IMR-90 (cell line): Measurements from ENCODE around the gene ARHGAP45. TPM values are rescaled to one million over a fixed set of nuclear protein-coding genes. Genes with fewer than 3 reads are reported as not detected.
A peak's percentile ranks its signal among the peaks of the same experiment; 100 is the strongest.

Experiments used
- ATAC-seq: fragments of 200-7000 bp; cut with Tn5 transposase; 2 replicates; pipeline ENCODE4 v1.9.1; 2020; ENCODE audit warnings: low read depth, mild to moderate bottlenecking, moderate library complexity
- BruUV-seq: library from RNA; stranded (reverse); fragments of 400-500 nt; replicated peaks from 2 replicates; lab custom pipeline; 2021; lab: Mats Ljungman, UMichigan
- CTCF ChIA-PET: fragments of 300-600 bp; formaldehyde crosslinking; extraction: SDS; loops from one replicate; lab custom pipeline; 2021; ENCODE audit warnings: antibody characterized with exemption; lab: Yijun Ruan, JAX
- POLR2A ChIA-PET: fragments of 300-600 bp; sonication (Branson Sonifier 250); formaldehyde crosslinking; loops from one replicate; lab custom pipeline; 2022; ENCODE audit warnings: antibody characterized with exemption; ENCODE audit not compliant: unreplicated experiment; lab: Charles Lee
- DNase-seq: peaks from one replicate; pipeline ENCODE4 v3.0.0; 2013
- H2AFZ ChIP-seq: replicated peaks from 2 replicates; pipeline ENCODE3; 2013; ENCODE audit warnings: low read length, mild to moderate bottlenecking; ENCODE audit not compliant: poor library complexity
- H2AK5ac ChIP-seq: 2 replicates; pipeline ENCODE4 v1.6.1; 2013; ENCODE audit warnings: low read depth, low read length, inconsistent platforms
- H2AK9ac ChIP-seq: replicated peaks from 2 replicates; pipeline ENCODE3; 2013; ENCODE audit warnings: mild to moderate bottlenecking, low read depth, low read length, moderate library complexity; ENCODE audit not compliant: poor library complexity
- H2BK120ac ChIP-seq: 2 replicates; pipeline ENCODE4 v1.6.1; 2013; ENCODE audit warnings: low read depth, low read length, inconsistent platforms
- H2BK15ac ChIP-seq: 3 replicates; pipeline ENCODE4 v1.6.1; 2013; ENCODE audit warnings: low read depth, low read length, inconsistent platforms
- H2BK20ac ChIP-seq: 2 replicates; pipeline ENCODE4 v1.6.1; 2013; ENCODE audit warnings: low read depth, mild to moderate bottlenecking, inconsistent platforms, low read length, moderate library complexity
- H2BK5ac ChIP-seq: 2 replicates; pipeline ENCODE4 v1.6.1; 2013; ENCODE audit warnings: mild to moderate bottlenecking, low read depth, low read length, inconsistent platforms; ENCODE audit not compliant: poor library complexity, severe bottlenecking
- H3K14ac ChIP-seq: replicated peaks from 2 replicates; pipeline ENCODE4 v1.6.1; 2013; ENCODE audit warnings: low read depth, low read length, inconsistent platforms
- H3K18ac ChIP-seq: 2 replicates; pipeline ENCODE4 v1.6.1; 2013; ENCODE audit warnings: low read depth, low read length, control low read depth
- H3K23ac ChIP-seq: 2 replicates; pipeline ENCODE4 v1.6.1; 2013; ENCODE audit warnings: low read depth, low read length, inconsistent platforms
- H3K27ac ChIP-seq: 2 replicates; pipeline ENCODE4 v1.5.1; 2013; ENCODE audit warnings: mild to moderate bottlenecking, control low read depth, low read length; ENCODE audit not compliant: insufficient read depth
- H3K27me3 ChIP-seq: 2 replicates; pipeline ENCODE4 v1.6.1; 2013; ENCODE audit warnings: low read length; ENCODE audit not compliant: control insufficient read depth, insufficient read depth
- H3K36me3 ChIP-seq: 2 replicates; pipeline ENCODE4 v1.6.1; 2013; ENCODE audit warnings: low read length, mixed read lengths; ENCODE audit not compliant: control insufficient read depth, insufficient read depth
- H3K4ac ChIP-seq: 2 replicates; pipeline ENCODE4 v1.6.1; 2013; ENCODE audit warnings: low read depth, low read length, inconsistent platforms
- H3K4me1 ChIP-seq: 2 replicates; pipeline ENCODE4 v1.6.1; 2013; ENCODE audit warnings: low read length, mixed read lengths; ENCODE audit not compliant: control insufficient read depth, insufficient read depth
- H3K4me2 ChIP-seq: 2 replicates; pipeline ENCODE4 v1.6.1; 2013; ENCODE audit warnings: low read depth, mild to moderate bottlenecking, control low read depth, low read length, moderate library complexity
- H3K4me3 ChIP-seq: 2 replicates; pipeline ENCODE4 v1.5.1; 2013; ENCODE audit warnings: low read depth, mild to moderate bottlenecking, control low read depth, low read length, moderate library complexity; ENCODE audit not compliant: insufficient read depth
- H3K56ac ChIP-seq: 2 replicates; pipeline ENCODE4 v1.6.1; 2013; ENCODE audit warnings: low read length, inconsistent platforms; ENCODE audit not compliant: insufficient read depth; ENCODE audit errors: extremely low read depth
- H3K79me1 ChIP-seq, 2 experiments: 2 replicates each; pipeline ENCODE4 v1.6.1; 2013; ENCODE audit warnings: low read length in 2 of 2, inconsistent platforms in 1 of 2, low read depth in 1 of 2
- H3K9ac ChIP-seq: 2 replicates; pipeline ENCODE4 v1.6.1; 2013; ENCODE audit warnings: low read depth, low read length, control low read depth
- H3K9me1 ChIP-seq: 2 replicates; pipeline ENCODE4 v1.6.1; 2013; ENCODE audit warnings: low read length, inconsistent platforms; ENCODE audit not compliant: insufficient read depth
- H3K9me3 ChIP-seq: 2 replicates; pipeline ENCODE4 v1.6.1; 2013; ENCODE audit warnings: low read length; ENCODE audit not compliant: control insufficient read depth, insufficient read depth
- H4K20me1 ChIP-seq: 2 replicates; pipeline ENCODE4 v1.6.1; 2013; ENCODE audit warnings: low read length, inconsistent platforms; ENCODE audit not compliant: insufficient read depth
- H4K5ac ChIP-seq: 2 replicates; pipeline ENCODE4 v1.6.1; 2013; ENCODE audit warnings: mild to moderate bottlenecking, low read depth, low read length, control low read depth
- H4K8ac ChIP-seq, 2 experiments: 2 replicates each; pipeline ENCODE4 v1.6.1; 2013; ENCODE audit warnings: low read depth in 2 of 2, low read length in 2 of 2, control low read depth in 1 of 2, inconsistent platforms in 1 of 2
- H4K91ac ChIP-seq: 2 replicates; pipeline ENCODE4 v1.6.1; 2013; ENCODE audit warnings: low read depth, low read length, inconsistent platforms; ENCODE audit not compliant: insufficient read depth
- CHD1 ChIP-seq: IDR thresholded peaks from 2 replicates; pipeline ENCODE4 v1.6.1; 2012; ENCODE audit warnings: low read depth, low read length, improper control_type of control experiment
- RFX5 ChIP-seq: IDR thresholded peaks from 2 replicates; pipeline ENCODE4 v1.8.0; 2012; ENCODE audit warnings: low read depth, mild to moderate bottlenecking, low read length, moderate library complexity
- WGBS, 2 experiments: methylation state at CpG; one replicate each; pipeline versions ENCODE4 v1.1.5 to v1.1.7; 2013; ENCODE audit warnings: missing lambda C conversion rate in 2 of 2; ENCODE audit not compliant: insufficient read length in 1 of 2; ENCODE audit errors: extremely low coverage in 2 of 2; 5-methylcytosine and 5-hydroxymethylcytosine counted together
- dilution Hi-C: fragments of 300-500 bp; cut with HindIII; formaldehyde crosslinking; loops from one replicate; pipeline ENCODE4 v1.14.3; 2018; ENCODE audit warnings: low sequenced_read_pairs; ENCODE audit not compliant: unreplicated experiment
- in situ Hi-C: fragments of 300-500 bp; cut with MboI; formaldehyde crosslinking; loops from 3 replicates; pipeline ENCODE4 v1.14.3; 2019; ENCODE audit warnings: low sequenced_read_pairs, inconsistent platforms, mixed read lengths
- intact Hi-C: fragments of 100-400 bp; cut with micrococcal nuclease; formaldehyde crosslinking; loops from 2 replicates; pipeline ENCODE4 v1.10.0; 2022
- polyA plus RNA-seq, 3 experiments: library from polyadenylated mRNA; depleted of rRNA; stranded (reverse); fragments of >200 nt; gene quantifications; 2 replicates each; pipeline ENCODE4 v1.2.3, GENCODE V29; 2012; ENCODE audit warnings: low replicate concordance in 1 of 3
- total RNA-seq: library from RNA; depleted of rRNA; stranded (reverse); fragments of >200 nt; gene quantifications from 2 replicates; pipeline ENCODE4 v1.2.3, GENCODE V29; 2012

ARHGAP45 gene
- total and polyA plus RNA-seq, 2 of the 4 experiments (the other 2 are of a cell fraction) = 1.3 to 1.7 TPM

DNA sequence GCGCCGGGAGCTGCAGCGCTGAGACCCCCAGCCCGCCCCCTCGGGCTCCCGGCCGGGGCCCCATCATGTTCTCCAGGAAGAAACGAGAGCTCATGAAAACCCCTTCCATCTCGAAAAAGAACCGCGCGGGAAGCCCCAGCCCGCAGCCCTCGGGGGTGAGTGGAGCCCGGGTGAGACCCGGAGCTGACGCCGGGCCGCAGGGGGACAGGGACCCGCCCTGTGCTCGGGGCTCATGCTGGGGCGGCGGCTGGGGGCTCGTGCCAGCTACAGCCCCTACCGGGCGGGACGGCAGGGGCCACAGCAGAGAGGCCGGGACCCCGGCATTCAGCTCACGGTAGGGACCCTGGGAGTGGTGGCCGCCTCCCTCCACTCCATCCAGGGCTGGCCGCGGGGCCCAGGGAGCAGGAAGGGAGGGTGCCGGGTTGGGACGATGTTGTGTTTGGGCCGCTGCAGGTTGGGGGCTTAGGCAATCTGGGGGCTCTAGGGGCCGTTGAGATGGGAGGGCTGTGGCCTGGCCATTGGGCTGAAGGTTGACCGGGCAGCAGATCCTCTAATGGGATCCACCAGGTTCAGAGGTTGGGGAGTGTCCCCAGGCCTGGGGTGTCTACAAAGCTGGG is 482 bp downstream of the ARHGAP45 start:
- no peak overlapping the region for H3K9ac ChIP-seq

More for the DNA sequence above, 482 bp downstream of the ARHGAP45 start:
- H4K20me1 ChIP-seq = peaks cover 6% of the 10 kb centered on the region; the same call in 1 of the 2 replicates
- DNase-seq (no peak), ATAC-seq (no peak)
- dilution Hi-C loops (no loop called here), intact Hi-C loops (no loop called here), in situ Hi-C loops (no loop called here)
- ChIA-PET POLR2A (no interaction called here), CTCF (no interaction called here)
- H4K91ac ChIP-seq = no peak overlapping the region
- TF ChIP-seq CHD1 (no peak), RFX5 (no peak)
- no peak overlapping the region for H2BK20ac ChIP-seq
- no peak overlapping the region for H3K4ac ChIP-seq
- H2AFZ ChIP-seq = peak overlapping the region; percentile 66
- H2AK9ac ChIP-seq = no peak overlapping the region
- no peak overlapping the region for H3K18ac ChIP-seq
- no peaks in the 10 kb centered on the region for H3K36me3 ChIP-seq
- 9% methylated on average over 17 of the region's 38 CpGs; no CpG with 5 or more reads in 1 of the 2 experiments for WGBS, 2 experiments
- no peak overlapping the region for H4K5ac ChIP-seq
- no peak overlapping the region for H2BK5ac ChIP-seq
- H3K4me1 ChIP-seq = peaks cover 3% of the 10 kb centered on the region; the same call in 1 of the 2 replicates
- H3K4me2 ChIP-seq = peak overlapping the region; percentile 49; the same call in 1 of the 2 replicates
- H3K9me3 ChIP-seq = no peaks in the 10 kb centered on the region; the same call in 1 of the 2 replicates
- BruUV-seq = no TSS peak
- no peak overlapping the region for H3K27ac ChIP-seq
- no peaks in the 10 kb centered on the region for H3K79me1 ChIP-seq
- H3K56ac ChIP-seq = no peak overlapping the region
- H4K8ac ChIP-seq = no peak overlapping the region
- no peaks in the 10 kb centered on the region for H3K9me1 ChIP-seq
- H3K23ac ChIP-seq = no peak overlapping the region
- H2BK120ac ChIP-seq = no peak overlapping the region
- peak overlapping the region; percentile 38 for H3K4me3 ChIP-seq
- H2AK5ac ChIP-seq = no peak overlapping the region
- no peak overlapping the region for H2BK15ac ChIP-seq
- no peak overlapping the region for H3K14ac ChIP-seq
- H3K27me3 ChIP-seq = peaks cover 45% of the 10 kb centered on the region
